HG03060 (cell line): Measurements from ENCODE around the gene KIF1B.
"Not testable (repeated sequence)": the region's sequence is repeated elsewhere in the genome, so short reads cannot be mapped to it uniquely, and the experiment has no call there.

Experiments
- ATAC-seq: cut with Tn5 transposase; IDR thresholded peaks from one replicate; pipeline ENCODE4 v1.9.1; 2021; ENCODE audit warnings: low read depth, moderate number of reproducible peaks; ENCODE audit not compliant: unreplicated experiment

The KIF1B gene

DNA sequence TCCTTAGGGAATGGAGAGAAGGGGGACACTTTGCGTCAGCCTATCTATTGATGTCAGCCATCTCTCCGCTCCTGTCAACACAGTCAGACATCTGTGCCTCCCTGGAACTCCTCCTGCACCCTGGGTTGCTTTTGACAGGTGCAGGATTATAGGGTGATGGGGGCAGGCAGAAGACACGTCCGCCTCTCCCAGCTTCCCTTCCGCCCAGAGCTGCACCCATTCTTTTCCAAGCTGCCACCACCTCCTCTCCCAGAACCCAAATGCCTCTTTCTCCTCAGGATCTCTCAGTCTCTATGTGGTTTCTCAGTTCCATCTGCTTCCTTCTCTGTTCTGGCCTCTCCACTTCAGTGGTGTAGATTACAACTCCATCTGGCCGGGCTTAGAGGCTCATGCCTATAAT is 17.1 kb upstream of the KIF1B start:
- no peak for ATAC-seq

DNA sequence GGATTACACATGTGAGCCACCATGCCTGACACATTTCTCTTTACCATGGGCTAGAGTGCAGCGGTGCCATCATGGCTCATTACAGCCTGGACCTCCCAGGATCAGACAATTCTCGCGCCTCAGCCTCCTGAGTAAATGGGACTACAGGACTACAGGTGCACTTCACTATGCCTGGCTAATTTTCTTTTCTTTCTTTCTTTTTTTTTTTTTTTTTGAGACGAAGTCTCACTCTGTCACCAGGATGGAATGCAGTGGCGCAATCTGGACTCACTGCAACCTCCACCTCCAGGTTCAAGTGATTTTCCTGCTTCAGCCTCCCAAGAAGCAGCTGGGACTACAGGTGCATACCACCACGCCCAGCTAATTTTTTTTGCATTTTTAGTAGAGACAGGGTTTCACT is 14.8 kb upstream of the KIF1B start:
- ATAC-seq, result no peak

DNA sequence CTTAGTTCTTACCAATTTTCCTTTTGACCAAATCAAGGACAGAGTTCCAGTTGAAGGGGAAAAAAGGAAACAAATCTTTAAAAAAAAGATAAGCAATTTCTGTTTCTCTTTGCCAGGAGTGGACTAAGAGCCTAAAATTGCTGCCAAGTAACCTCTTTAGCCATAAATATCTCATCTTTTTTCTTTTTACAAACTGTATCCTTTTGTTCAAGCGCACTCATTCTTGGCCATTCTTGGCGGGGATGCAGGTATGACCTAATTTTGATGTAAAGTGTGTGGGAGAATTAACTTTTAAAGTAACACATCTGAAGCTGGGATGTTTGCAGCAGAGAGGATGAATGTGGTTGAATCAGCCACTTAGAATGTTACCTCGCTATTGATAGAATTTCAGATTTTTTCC is 13.4 kb upstream of the KIF1B start:
- ATAC-seq, result no peak

DNA sequence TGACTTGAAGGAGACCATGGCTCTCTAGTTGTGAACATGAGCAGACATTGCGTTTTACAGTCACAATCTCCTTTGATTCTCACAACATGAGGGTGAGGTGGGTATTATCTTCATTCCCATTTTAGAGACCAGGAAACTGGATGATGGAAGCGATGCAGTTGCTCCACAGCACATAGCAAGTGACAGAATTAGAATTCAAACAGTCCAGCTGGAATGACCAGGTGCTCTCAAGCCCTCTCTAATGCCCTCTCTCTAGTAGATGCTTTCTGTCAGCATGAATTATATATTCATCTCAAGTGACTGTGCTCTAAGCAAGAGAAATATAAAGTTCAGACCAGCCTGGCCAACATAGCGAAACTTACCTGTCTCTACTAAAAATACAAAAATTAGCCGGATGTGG is 9.8 kb upstream of the KIF1B start:
- no peak for ATAC-seq

DNA sequence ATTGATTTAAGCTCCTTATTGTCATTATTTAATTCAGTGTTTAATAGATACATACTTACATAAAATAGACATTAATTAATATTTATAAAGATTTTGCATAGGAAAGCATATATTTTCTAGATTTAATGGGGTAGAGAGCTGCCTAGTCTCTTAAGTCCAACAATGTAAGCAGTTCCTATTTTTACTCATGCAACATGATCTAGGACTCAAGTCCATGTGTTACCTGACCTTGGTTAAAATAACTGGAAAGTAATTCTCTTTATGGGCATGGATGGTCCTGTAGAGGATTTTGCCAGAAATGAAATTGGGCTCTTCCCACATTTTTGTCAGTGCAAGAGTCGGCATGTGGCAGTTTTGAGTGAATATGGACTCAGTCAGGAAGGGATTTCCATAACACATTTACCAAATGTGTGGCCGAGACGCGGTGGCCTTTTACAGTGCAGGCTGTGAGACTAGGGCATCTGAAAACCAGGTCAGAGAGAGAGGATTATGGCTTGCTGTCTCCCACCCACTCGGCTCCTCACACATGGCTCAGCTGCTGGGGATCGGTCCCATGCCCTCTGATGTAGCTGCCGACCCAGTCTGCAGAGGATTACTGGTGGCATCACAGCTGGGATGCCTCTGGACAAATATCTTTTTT is 6.2 kb upstream of the KIF1B start:
- ATAC-seq, result no peak

DNA sequence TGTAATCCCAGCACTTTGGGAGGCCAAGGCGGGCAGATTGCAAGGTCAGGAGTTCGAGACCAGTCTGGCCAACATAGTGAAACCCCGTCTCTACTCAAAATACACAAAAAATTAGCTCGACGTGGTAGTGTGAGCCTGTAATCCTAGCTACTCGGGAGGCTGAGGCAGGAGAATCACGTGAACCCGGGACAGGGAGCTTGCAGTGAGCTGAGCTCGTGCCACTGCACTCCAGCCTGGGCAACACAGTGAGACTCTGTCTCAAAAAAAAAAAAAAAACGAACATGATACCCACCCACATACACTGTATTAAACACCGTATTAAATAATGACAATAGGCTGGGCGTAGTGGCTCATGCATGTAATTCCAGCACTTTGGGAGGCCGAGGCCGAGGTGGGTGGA is 5.2 kb upstream of the KIF1B start:
- not testable (repeated sequence) for ATAC-seq

DNA sequence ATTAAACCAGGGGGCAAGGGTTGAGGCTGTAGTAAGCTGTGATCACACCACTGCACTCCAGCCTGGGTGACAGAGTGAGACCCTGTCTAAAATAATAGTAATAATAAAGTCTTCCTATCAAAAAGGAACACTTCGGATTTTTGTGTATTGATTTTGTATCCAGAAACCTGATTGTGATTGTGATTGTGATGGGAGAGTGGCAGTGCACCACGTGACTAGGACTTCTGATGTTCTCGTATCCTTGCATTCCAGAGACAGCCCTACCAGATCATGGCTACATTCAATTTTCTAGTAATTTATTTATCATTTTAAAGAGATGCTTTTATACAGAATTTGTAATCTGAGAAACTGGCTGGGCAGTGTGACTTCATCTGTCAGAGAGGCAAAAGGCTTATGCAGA is 2.6 kb upstream of the KIF1B start:
- no peak for ATAC-seq

DNA sequence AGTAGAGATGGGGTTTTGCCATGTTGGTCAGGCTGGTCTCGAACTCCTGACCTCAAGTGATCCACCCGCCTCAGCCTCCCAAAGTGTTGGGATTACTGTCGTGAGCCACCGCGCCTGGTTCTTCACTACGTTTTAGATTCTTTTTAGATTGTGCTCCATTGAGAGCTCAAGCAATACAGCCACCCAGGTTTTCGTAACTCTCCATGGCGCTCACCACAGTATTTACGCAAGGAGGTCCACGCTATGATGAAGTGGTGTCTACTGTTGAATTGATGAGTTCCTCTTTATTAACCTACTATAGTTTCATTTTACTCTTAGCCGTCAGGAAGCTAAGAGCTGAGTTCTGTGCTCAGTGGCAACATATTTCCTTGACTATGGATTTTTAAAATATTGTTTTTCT is 1.8 kb upstream of the KIF1B start:
- no peak for ATAC-seq

DNA sequence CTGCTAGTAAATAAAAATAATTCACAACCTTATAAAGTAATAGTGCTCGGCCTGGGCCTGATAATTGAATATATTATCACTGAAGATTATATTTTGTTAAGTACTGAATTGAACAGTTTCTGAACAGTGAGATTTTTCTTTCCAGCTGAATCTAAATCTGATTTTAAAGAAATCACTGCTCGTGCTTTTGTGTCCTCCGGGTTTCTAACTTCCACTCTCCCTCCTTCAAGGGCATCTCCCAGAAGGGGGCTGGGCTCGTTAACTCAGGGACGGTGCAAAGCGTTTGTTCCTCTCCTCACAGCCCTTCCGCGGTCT is 823 bp upstream of the KIF1B start:
- no peak for ATAC-seq

DNA sequence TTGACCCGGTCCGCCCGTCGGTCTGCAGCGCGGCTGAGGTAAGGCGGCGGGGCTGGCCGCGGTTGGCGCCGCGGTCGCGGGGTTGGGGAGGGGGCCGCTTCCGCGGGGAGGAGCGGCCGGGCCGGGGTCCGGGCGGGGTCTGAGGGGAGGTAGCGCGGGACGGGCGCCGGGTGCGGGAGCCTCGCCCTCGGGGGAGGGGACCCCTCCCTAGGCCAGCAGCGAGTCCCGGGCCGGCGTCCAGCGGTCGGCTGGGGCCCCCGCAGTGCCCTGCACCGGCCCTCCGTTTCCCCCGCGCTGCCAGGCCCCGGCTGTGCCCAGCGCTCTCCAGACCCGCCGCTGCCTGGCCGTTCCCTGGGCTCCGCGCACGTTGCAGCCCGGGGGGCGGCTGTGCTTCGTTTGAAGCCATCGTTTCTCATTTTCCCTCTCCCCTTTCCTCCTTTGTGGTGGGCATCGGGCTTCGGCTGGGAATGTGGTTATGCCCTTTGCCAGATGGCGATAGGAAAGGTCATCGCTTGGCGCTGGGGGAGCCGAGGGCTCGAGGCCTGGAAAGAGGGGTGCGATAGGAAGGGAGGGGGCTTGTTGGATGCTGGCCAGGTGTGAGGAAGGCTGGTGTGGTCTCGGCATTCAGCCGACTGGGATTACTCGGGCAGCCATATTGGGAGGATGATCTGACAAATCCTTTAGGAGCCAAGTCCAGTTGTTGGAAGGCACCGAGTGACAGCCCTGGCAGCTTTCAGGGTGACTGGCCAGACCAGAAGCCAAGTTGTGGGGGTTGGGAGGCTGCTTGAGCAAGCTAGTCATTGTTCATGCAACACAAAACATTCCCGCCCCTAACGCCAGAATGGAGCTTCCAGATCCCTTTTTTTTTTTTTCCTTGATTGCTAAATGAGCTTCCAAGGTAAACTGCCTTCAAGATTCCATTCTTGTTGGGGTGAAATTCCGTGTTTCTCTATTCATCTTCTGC is 753 bp downstream of the KIF1B start:
- no peak for ATAC-seq

DNA sequence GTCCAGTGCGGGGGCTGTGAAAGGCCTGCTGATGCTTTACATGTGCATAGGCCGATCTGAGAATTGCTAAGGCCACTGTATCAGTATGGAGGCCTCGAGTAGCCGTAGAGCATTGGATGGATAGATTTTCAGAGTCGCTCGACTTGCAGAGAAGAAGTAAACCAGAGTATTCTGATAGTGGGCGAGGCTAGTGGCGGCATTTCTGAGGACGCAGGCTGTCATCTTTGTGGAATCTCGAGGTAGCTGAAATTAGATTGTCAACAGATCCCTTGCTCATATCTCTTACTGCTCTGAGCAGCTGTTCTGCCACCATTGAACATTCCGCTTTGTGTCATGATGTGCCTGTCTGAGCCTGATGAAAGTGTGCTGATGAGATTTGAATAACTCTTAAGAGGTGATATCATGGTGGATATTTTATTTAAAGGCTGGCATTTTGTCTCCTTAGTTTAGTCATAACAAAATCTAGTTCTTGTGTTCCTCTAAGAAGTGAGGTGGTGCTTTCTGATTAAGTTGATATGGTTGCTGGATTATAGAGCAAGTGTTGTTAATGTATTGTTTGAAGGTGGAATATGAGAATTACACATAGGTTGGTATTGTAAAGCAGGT is 1.5 kb downstream of the KIF1B start:
- ATAC-seq, result no peak

DNA sequence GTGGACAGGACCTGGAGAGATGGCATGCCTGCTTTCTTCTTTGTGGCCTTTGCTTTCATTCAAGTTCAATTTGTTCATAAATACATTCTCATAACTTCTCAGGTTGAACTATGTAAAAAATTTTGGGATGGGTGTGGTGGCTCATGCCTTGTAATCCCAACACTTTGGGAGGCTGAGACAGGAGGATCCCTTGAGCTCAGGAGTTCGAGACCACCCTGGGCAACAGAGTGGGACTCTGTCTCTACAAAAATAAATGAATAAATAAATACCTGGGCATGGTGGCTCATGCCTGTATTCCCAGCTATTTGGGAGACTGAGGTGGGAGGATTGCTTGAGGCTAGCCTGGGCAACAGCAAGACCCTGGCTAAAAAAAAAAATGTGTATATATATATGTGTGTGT is 2.1 kb downstream of the KIF1B start:
- no peak for ATAC-seq

DNA sequence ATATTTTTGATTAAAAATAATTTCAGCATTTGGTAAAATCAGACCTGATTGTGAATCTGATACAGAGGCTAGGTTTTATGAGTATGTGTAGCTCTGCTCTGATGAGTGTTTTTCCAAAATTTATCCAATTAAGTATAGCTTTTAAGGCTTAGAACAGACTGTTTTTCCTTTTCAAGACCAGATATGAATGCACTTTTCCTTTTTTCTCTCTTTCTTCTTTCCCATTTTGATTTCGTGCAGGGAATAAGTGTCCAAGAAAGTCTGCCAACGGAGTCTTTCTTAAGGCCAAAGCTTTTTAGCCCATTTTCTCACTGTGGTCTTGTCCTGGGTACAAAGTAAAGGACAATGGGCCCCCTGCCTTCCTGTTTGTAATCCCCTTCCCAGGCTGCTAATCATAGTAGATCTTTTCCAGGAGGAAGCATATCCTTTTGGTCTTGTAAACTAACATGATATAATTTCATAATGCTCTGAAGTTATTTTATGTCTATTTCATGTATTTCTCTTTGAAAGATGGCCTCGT is 2.9 kb downstream of the KIF1B start:
- no peak for ATAC-seq

DNA sequence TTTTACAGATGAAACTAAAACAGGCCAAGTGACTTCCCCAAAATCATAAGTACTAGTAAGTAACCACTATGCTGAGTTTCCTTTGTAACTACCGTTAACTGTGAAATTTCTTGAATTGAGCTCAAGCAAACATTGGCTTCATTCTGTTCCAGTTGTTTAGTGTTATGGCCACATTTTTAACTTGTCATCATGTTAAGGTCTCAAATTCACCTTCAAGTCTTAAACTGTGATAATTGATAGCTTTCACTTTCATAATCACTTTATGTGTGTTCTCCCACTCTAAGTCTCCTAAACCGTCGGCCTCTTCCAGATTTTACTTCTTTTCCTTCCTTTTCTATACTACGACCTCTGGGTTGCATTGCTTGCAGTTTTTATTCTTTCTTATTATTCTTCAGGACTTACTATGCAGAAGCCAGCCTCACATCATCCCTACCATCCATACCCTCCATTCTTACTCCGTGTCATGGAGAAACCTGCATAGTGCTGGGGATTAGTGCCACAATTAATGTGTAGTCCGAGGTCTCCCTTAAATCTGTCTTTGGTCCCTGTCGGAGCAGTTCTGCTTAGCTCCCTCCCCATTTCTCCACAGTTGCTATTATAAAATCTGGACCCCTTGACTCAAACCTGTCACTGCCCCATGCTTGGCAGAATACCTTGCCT is 5.8 kb downstream of the KIF1B start:
- ATAC-seq, result no peak

DNA sequence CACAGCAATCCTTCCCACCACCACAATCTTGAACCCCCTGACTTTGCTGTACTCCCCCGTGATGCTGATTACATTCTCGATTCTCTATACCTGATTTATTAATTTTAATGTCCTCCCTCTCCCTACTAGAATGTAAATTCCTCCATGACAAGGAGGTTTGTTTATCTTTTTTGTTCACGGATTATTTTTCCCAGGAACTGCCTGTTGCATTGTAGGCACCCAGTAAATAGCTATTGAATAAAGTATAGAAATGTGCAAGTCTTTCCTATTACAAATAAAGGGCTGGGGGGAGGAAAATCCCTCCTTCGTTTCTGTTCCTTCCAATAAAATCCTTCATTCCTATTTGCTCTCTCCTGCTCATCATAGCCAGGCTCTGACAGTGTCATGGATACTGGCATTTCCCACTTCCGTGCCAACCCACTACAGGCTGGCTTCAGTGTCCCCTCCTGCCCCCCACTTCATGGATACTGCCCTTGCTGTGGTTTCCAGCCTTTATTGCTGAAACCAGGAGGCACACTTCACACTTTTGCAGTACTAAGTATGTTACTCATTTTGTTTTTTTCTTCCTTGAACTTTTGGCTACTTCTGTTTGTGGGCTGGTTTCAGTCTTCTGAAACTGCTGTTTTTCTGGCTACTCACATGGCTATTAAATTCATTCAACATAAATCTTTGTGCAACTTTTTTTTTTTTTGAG is 7.5 kb downstream of the KIF1B start:
- ATAC-seq, result no peak

DNA sequence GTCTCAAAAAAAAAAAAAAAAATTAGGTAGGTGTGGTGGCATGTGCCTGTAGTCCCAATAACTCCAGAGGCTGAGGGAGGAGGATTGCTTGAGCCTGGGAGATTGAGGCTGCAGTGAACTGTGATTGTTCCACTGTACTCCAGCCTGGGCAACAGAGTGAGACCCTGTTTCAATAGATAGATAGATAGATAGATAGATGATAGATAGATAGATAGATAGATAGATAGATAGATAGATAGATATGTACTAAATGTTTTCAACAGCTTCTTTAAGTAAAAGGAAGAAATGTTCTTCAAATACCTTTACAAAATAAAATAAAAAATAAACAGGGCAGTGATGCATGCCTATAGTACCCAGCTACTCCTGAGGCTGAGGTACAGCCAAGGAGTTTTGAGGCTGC is 9.8 kb downstream of the KIF1B start:
- no peak for ATAC-seq

DNA sequence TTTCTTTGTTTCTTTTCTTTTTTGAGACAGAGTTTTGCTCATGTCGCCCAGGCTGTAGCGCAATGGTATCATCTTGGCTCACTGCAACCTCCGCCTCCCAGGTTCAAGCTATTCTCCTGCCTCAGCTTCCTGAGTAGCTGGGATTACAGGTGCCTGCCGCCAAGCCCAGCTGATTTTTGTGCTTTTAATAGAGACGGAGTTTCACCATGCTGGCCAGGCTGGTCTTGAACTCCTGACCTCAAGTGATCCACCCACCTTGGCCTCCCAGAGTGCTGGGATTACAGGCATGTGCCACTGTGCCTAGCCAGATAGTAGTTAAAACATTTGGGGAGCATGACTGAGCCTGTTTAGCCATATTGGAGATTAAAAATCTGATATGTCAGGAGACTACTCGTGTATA is 10.3 kb downstream of the KIF1B start:
- not testable (repeated sequence) for ATAC-seq

DNA sequence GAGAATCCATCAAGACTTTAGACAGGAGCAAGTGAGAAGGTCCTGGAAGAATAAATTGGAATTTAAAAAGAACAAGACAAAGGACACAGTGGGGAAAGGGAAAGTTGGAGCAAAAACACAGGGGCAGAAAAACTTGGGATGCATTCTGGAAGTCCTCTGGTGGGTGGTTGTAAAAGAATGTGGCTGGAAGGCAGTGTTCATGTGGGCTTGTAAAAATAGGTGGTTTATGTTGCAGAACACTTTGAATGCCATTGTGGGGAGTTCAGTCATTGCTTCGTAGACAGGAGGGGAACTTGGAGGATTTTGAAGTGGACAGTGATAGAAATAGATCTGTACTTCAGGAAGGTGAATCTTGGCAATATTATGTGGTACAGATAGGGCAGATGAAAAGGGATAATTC is 15.2 kb downstream of the KIF1B start:
- no peak for ATAC-seq

DNA sequence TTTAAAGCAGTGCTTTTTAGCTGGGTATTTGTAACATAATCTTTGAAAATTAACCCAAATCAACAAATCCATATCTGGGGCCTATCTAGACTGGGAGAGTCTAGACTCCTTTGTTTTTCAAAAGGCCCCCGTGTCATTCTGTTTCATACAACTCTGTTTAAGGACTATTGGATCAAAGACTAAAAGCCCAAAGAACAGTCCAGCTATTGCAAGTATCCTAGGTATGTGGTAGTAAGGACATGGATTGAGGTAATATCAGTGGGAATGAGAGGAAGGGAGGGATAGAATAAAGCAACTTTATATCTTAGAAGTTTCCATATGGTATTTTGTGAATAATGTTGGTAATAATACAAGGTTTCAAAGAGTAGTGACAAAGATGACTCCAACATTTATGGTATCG is 18.2 kb downstream of the KIF1B start:
- ATAC-seq, result no peak

DNA sequence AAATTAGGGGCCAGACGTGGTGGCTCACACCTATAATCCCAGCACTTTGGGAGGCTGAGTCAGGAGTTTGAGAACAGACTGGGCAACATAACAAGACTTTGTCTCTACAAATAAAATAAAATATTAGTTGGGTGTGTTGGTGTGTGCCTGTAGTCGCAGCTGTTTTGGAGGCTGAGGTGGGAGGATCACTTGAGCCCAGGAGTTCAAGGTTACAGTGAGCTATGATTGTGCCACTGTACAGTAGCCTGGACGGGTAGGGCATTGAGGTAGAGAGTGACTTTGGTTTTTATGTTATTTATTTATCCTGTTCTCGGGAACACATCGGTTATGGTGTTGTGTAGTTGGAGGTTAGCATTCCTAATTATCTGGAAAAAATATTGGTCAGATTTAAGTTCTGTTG is 19.5 kb downstream of the KIF1B start:
- no peak for ATAC-seq

DNA sequence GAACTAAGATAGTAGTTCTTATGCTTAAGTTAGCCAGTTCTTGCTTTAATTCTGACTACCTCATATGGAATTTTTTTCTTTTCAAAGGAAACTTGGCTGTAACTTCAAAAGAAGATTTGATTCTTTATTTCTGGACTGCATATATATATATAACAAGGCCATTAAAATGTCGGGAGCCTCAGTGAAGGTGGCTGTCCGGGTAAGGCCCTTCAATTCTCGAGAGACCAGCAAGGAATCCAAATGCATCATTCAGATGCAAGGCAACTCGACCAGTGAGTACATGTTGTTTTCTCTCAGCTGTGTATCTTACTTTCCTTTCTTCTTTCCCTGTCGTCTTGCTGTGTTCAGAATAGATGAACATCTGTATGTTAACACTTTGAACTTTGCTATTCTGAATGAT is 21.8 kb downstream of the KIF1B start:
- ATAC-seq, result no peak
